ENCODE data around the gene IFIT1. TPM values are rescaled to one million over a fixed set of nuclear protein-coding genes. Genes with fewer than 3 reads are reported as not detected.
A peak's percentile ranks its signal among the peaks of the same experiment; 100 is the strongest.

IFIT1 gene
- total and polyA plus RNA-seq, 2 experiments from 2014 or later, result 23.9 to 24.4 TPM

DNA sequence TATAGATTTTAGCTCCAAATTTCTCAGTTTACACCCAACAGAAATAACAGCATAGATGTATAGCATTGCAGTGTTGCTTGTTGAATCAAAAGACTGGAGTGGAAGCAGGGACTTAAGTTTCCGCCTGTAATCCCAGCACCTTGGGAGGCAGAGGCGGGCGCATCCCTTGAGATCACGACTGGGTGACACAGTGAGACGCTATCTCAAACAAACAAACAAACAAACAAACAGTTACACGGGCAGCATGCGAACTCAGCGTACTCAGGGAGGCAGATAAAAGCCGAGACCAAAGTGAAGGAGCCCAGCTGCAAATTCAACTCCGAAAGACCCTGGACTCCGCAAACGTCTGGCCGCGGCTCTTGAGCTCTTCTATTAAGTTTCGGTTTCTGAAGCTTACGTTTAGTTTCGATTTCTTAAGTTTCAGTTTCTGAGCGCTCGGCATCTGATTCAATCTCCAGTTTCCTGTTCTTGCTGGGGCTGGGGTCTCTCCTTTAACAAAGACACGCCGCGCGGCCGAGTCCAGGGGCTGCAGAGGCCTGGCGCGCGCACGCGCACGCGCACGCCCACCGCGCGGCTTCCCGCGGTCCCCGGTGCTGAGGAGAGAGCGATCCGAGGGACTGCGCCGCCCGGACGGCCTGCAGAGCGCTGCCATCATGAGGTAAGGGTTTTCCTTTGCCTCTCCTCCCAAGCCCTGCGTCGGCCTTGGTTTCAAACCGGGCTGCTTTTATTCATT is 21.9 kb downstream of the IFIT1 start, which contains the start of gene IFIT5:
Gene IFIT5, plus strand, starts transcription at position 423 of the 733 bp plus-strand sequence. Its CDS starts 231 bp downstream, at position 654.
- TF ChIP-seq, protein P1, sequence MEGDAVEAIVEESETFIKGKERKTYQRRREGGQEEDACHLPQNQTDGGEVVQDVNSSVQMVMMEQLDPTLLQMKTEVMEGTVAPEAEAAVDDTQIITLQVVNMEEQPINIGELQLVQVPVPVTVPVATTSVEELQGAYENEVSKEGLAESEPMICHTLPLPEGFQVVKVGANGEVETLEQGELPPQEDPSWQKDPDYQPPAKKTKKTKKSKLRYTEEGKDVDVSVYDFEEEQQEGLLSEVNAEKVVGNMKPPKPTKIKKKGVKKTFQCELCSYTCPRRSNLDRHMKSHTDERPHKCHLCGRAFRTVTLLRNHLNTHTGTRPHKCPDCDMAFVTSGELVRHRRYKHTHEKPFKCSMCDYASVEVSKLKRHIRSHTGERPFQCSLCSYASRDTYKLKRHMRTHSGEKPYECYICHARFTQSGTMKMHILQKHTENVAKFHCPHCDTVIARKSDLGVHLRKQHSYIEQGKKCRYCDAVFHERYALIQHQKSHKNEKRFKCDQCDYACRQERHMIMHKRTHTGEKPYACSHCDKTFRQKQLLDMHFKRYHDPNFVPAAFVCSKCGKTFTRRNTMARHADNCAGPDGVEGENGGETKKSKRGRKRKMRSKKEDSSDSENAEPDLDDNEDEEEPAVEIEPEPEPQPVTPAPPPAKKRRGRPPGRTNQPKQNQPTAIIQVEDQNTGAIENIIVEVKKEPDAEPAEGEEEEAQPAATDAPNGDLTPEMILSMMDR (IDR thresholded peaks at IDR 0.05; ENCODE audit: low read depth, low read length), result no peak
- peak; percentile 77 to 80 for DNase-seq (ENCODE audit: low read depth in 1 of 2, low spot score in 1 of 2)
- no peaks in the 10 kb centered on the region for H3K27me3 ChIP-seq
- no peaks in the 10 kb centered on the region for H3K9me3 ChIP-seq (ENCODE audit: low read depth)
- H3K4me1 ChIP-seq (ENCODE audit: low read depth), result no peaks in the 10 kb centered on the region
- peak within 1 kb of the TSS; percentile 26 for H3K27ac ChIP-seq
- H3K36me3 ChIP-seq, result no peaks in the 10 kb centered on the region
- H3K4me3 ChIP-seq, result peak within 1 kb of the TSS; percentile 82

DNA sequence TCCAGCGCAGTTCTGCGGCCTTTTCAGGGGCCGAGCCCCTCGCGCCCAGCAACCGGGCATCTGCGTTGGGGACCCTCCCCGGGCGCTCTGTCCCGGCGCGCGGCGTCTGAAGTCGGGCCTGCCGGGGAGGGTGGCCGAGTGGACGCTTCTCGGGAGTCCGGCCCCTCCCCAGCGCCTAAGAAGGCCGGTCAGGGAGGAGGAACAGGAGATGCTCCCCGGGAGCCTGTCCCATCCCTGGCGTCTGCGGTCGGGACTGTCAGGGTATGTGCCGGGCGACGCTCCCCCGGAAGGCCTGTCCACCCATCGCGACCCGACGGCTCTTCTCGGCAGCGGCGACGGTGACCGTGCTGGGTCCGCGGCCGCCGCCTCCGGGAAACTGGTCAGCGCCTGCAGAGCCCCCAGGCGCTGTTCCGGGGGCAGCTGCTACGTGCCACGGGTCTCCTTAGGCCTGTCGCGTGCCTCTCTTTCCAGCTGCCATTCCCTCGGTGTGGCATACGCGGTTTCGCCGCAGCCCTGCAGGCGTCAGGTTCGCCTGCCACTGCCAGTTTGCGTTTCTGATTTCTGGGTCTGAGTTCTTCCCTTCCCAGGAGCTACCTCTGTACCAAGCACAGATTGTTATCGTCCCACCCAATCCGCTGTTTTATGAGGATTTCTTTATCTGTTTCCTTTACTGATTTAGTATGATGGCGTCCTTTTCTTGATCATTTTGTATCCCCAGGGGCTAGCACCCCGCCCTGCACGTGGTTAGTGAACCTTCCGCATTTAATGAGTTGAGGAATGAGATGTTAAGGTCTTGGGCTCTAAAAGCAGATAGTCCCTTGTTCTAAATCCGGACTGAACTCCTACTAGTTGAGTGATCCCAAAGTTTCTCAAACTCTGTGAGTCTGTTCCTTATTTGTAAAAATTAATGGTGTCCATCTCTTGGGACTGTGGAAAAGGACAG is 22.7 kb downstream of the IFIT1 start:
- Histone ChIP-seq H3K27ac (peak overlapping the region; percentile 26), H3K36me3 (no peaks in the 10 kb centered on the region), H3K4me1 (ENCODE audit: low read depth) (no peaks in the 10 kb centered on the region), H3K27me3 (no peaks in the 10 kb centered on the region), H3K9me3 (ENCODE audit: low read depth) (no peaks in the 10 kb centered on the region), H3K4me3 (peak overlapping the region; percentile 82)
- TF ChIP-seq, protein P1 (IDR thresholded peaks at IDR 0.05; ENCODE audit: low read depth, low read length), result no peak
- DNase-seq (ENCODE audit: low read depth in 1 of 2, low spot score in 1 of 2), result peak; percentile 22 to 35

DNA sequence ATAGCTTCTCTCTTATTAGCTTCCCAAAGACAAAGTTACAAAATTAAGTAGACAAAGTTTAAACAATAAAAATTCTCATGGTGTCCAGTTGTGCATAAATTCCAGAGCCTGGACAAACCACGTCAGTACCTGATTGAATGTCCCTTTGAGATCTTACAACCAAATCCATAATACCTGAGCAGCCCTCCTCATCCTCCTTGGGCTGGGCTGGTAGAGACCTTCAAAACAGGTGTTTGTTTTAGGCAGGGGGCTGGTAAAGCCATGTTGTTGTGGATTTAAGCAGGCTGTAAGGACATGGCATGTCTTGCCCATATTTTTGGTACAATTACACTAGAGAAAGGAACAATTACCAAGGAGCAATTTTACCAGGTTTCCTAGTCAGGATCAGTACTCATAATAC is 24.0 kb downstream of the IFIT1 start:
- peak in 1 of 2 donors; percentile 15 for DNase-seq (ENCODE audit: low read depth in 1 of 2, low spot score in 1 of 2)

DNA sequence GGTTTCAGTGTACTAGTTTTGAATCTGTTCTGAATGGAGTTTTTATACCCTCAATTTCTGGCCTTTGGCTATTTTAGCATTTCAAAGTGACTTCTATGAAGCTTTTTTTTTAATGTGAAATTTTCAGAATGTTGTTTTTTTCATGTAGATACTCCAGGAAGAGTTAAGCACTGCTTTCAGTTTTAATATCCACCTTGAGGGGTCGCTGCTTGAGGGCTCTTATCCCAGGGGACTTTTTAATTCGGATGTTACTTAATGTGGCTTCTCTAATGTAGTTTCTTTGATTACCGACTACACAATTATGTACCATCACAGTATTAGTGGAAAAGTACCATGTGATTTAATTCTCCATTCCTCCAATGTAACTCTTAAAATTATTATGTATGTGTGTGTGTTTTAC is 27.1 kb downstream of the IFIT1 start:
- H3K36me3 ChIP-seq, result no peaks in the 10 kb centered on the region
- DNase-seq (ENCODE audit: low read depth in 1 of 2, low spot score in 1 of 2), result peak in 1 of 2 donors; percentile 52
- H3K9me3 ChIP-seq (ENCODE audit: low read depth), result no peaks in the 10 kb centered on the region
- no peak overlapping the region for H3K4me3 ChIP-seq
- TF ChIP-seq, protein P1 (IDR thresholded peaks at IDR 0.05; ENCODE audit: low read depth, low read length), result peak; percentile 51
- H3K4me1 ChIP-seq (ENCODE audit: low read depth), result no peaks in the 10 kb centered on the region
- H3K27ac ChIP-seq, result no peak overlapping the region
- no peaks in the 10 kb centered on the region for H3K27me3 ChIP-seq

More for the DNA sequence above, 24.0 kb downstream of the IFIT1 start:
- Histone ChIP-seq H3K9me3 (ENCODE audit: low read depth) (no peaks in the 10 kb centered on the region), H3K36me3 (no peaks in the 10 kb centered on the region), H3K27ac (no peak overlapping the region), H3K27me3 (no peaks in the 10 kb centered on the region), H3K4me1 (ENCODE audit: low read depth) (no peaks in the 10 kb centered on the region), H3K4me3 (no peak overlapping the region)
- TF ChIP-seq, protein P1 (IDR thresholded peaks at IDR 0.05; ENCODE audit: low read depth, low read length), result no peak

DNA sequence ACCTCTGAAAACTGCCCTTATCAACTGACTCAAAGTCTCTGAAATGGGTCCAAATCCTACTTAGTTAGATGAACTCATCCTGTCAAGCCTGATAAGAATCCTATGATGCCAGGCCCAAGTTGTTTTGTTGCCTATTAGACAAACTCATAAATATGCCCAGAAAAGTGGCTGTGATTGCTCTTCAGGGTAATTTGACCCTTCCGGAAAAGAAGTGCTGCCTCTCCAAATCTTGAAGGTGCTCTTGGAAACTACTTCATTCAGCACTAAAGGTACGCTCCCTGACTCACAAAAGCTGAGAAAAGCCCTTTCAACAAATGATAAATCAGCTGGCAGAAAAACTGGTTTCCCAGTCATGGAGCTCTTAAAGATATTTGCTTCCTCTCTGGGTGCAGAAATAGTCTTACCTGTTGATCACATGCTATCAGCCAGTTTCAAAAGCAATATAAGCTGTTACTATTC is 28.6 kb downstream of the IFIT1 start:
- no peaks in the 10 kb centered on the region for H3K27me3 ChIP-seq
- no peaks in the 10 kb centered on the region for H3K36me3 ChIP-seq
- TF ChIP-seq, protein P1 (IDR thresholded peaks at IDR 0.05; ENCODE audit: low read depth, low read length), result no peak
- no peak overlapping the region for H3K4me3 ChIP-seq
- DNase-seq (ENCODE audit: low read depth in 1 of 2, low spot score in 1 of 2), result peak in 1 of 2 donors; percentile 8
- H3K9me3 ChIP-seq (ENCODE audit: low read depth), result no peaks in the 10 kb centered on the region
- no peaks in the 10 kb centered on the region for H3K4me1 ChIP-seq (ENCODE audit: low read depth)
- H3K27ac ChIP-seq, result no peak overlapping the region

Data from cardiac muscle cell (in vitro differentiated cells and primary cell).